ENCODE data around the gene TAF6L.
A peak's percentile ranks its signal among the peaks of the same experiment; 100 is the strongest.
"Not testable (repeated sequence)": the region's sequence is repeated elsewhere in the genome, so short reads cannot be mapped to it uniquely, and the experiment has no call there.

TAF6L gene, protein sequence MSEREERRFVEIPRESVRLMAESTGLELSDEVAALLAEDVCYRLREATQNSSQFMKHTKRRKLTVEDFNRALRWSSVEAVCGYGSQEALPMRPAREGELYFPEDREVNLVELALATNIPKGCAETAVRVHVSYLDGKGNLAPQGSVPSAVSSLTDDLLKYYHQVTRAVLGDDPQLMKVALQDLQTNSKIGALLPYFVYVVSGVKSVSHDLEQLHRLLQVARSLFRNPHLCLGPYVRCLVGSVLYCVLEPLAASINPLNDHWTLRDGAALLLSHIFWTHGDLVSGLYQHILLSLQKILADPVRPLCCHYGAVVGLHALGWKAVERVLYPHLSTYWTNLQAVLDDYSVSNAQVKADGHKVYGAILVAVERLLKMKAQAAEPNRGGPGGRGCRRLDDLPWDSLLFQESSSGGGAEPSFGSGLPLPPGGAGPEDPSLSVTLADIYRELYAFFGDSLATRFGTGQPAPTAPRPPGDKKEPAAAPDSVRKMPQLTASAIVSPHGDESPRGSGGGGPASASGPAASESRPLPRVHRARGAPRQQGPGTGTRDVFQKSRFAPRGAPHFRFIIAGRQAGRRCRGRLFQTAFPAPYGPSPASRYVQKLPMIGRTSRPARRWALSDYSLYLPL

DNA sequence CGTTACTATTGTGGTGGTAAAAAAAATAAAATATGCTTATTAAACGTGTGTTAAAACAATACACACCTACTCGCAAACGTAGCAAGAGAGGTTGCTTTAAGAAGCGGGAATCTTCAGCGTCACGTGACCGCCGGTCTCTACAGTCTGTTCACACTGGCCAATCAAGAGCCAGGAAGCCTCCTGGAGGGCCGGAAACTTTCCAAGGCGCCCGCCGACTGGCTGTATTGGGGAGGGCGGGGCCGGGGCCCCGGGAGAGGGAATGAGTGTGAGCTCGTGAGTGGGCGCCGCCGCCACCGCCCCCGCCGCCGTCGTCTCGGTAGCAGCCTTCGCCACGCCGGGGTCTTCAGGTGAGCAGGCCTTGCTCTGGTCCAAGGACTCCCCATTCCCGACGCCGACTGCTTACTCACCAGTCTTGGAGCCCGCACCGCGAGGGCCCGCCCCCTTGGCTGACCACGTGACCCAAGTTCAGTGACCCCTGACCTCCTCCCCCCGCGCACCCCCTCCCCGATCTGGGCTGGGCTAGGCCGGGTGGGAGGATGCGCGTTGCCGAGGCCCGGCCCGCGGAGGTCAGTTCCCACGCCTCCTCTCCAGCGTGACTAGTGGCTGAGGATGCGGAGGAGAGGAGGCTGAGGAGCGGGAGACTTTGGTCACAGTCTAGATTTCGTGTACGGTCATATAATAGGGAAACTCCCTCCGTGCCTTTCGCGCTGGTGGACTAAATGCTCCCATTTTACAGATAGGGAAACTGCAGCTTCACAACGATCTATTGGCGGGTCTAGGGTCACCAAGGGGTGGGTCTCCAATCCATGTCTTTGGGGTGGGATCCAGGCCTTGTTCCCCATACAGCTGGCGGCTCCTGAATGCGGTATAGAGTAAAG, at the start of gene TAF6L:
TSS of gene TAF6L (plus strand) at position 253 of the 878 bp plus-strand sequence. CDS start 4,388 bp downstream, outside the sequence.
- peak; percentile 92 to 100 (median 98) for DNase-seq

DNA sequence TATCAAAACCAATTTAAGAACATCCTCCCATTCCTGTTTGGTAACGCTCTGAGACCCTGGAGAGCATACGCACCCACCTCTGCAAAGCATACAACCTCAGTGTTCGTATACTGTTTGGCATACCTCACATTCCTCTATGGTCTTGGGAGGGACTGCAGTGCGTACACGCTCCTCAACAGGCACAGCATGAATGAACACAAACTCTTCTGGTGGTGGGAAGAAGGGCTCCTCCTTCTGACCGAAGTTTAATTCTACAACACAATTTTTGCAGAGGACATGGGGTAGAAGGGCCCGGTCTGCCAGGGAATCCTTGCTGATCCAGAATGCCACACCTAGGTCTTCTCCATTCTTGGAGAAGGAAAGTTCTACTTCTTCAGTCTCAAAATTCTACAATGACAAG, 49.2 kb upstream of the TAF6L start:
- no peak for DNase-seq

DNA sequence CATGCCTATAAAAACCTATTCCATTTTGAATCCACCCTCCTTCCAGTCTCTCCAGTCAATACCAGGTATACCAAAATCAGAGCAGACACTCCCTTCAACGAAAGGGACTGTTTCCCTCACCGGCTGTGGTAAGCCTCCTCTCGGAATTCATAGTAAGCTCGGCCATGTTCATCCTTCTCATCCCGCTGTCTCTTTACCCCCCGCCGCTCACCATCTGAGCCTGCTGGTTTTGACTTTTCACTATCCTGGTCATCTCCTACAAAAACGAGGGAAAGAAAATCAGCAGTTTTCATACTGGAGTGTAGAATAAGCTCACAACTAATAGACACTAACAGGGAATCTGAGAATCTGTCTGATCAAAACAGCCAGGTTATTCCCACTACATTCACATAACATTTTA, 47.0 kb upstream of the TAF6L start:
- DNase-seq = no peak

DNA sequence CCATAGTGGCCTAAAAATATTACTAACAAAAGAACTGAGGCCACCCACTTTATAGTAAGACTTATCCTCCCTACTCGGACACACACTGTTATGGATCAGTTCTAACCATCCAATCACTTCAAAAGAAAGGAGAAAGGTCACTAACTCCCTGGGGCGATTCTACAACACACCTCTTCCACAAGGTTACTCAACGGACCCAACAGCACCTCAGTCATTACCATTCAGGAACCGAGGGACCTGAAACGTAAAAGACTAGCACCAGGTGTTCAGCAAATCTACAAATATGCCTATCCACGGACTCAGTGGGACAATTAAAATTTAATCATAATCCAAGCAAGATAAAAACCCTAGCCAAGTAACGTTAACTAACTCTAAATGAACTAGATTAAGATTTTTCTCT, 45.5 kb upstream of the TAF6L start:
- no peak for DNase-seq

DNA sequence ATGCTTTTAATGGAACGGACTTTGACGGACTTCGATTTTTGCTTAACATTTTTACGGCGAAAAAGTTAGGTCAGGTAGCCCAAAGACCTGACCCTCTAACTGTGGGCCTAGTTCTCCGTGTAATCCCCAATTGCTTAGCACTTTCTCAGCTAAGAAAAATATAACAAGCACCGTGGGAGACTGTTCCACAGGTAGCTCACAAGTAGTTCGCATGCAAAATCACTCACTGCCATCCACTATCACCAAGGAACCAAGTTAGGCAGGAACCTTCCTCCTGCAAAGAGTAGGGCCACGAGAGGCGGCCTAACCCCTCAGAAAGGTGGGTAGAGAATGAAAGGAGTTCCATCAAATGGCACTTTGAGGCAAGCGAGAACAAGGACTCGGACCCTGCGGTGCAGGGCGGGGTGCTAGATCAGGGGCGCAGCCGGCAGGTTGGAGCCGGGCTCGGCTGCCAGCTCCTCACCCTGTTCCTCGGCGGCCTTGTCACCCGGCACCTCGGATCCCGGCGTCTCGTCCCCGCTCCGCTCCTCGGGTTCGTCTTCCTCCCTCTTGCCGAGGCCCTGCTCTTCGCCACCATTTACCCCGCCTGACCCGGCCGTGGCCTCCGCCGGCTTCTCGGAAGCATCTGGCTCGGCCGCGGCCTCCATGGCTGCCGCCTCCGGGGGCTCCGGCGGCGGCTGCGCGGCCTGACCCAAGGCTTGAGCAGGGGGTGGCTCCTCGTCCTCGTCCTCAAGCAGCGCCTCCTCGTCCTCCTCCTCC, 44.9 kb upstream of the TAF6L start:
- DNase-seq = peak in 2 of 51 donors; percentile 36 to 54

DNA sequence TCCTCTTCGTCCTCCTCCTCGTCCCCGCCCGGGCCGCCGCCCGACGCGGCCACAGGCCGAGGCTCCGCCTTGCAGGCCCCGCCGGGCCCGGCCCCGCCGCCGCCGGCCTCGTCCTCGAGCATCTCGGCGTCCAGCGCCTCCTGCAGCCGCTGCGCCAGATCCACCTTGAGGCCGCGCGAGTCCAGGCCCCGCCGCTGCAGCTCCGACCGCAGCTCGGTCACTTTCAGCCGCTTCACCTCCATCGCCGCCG, 44.4 kb upstream of the TAF6L start:
- DNase-seq = peak in 2 of 51 donors; percentile 44 to 51

DNA sequence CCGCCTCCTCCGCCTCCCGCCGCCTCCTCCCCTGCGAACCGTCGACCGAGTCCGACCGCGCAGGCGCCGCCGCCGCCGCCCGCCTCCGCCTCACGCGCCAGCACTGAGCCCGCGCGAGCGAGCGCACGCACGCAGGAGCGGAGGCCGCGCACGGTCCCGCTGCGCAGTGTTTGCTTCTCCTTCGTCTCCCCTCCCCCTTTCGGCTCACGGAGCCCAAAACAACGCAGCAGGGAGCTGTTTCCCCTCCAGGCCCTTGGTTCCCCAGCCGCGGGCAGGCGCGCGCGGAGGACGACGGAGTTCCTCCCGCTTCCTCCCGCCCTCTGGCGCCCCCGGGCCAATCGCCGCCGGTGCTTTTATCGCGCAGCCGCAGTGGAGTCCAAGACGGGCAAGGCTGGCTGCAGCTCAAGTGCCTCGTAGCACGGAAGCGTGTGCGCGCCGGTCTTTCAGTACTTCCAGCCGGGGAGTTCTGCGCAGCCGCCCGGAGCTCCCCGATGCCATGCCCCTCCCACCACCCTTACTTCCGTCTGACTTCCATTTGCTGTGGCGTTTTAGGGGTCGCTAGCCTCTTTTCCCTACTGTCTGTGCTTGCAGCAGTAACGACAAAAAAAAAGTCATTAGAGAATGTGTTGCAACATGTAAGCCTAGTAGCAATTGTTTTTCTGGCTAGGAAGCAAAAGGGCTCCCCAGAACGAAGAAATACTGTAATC, 43.9 kb upstream of the TAF6L start, which contains the start of gene HNRNPUL2:
TSS of gene HNRNPUL2 (minus strand) at position 293 of the 707 bp plus-strand sequence. CDS start 301 bp downstream, outside the sequence.
- peak; percentile 89 to 99 (median 96) for DNase-seq

DNA sequence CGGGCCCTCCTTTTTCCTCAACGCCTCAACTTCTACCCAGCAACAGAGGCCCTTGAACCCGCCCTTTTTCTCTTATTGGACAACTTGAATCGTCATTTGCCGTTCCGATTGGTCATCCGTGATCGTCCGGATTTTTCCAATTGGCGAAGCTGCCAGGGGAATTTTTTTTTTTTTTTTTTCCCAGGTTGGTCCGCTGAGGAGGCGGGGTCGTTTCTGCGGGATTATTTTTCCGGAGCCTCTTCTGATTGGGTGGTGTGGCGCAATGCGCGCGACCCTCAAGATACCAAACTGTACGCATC, 43.4 kb upstream of the TAF6L start:
- peak in 50 of 51 donors; percentile 53 to 99 (median 82) for DNase-seq

DNA sequence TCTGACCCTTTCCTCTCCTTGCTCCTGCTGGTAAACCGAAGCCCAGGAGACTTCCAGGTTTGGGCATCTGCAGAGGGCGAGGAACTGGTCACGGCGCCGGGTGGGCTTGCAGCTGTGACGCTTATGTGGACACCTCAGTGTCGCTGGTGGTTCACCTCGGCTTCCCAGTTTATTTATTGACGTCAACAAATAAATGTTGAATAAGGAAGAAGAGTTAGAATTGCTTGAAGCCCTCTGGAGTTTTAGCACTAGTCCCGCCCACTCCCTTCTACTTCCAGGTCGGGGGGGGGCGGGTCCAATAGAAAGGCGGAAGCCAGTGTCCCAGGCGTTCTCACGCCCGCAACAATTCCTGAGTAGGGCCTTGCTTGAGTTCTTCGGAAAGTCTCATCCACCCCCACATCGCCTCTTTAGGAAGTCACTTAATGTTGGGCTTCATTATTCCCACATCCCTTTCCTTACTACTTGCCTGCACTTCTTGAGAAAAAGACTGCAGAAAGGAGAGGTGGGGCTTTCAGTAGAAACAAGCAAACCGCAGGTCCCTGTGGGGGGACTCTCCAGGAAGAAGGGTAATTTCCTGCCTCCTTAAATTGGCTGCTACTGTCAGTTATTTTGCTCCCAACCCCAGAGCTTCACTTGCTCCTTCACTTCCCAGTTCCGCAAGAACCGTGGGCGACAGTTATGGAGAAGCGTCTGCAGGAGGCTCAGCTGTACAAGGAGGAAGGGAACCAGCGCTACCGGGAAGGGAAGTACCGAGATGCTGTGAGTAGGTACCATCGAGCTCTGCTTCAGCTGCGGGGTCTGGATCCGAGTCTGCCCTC, 42.8 kb upstream of the TAF6L start, which contains the start of gene TTC9C:
TSS of gene TTC9C (plus strand) at position 316 of the 818 bp plus-strand sequence. CDS start at position 679, 363 bp downstream.
- peak; percentile 35 to 93 (median 79) for DNase-seq

DNA sequence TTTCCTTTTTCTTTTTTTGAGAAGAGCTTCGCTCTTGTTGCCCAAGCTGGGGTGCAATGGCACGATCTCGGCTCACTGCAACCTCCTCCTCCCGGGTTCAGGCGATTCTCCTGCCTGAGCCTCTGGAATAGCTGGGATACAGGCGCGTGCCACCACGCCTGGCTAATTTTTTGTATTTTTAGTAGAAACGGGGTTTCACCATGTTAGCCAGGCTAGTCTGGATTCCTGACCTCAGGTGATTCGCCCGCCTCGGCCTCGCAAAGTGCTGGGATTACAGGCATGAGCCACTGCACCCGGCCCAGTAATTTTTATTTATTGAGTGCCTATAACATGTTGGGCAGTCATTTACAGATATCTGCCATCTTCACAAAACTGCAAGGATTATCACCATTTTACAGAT, 41.1 kb upstream of the TAF6L start:
- not testable (repeated sequence) for DNase-seq

DNA sequence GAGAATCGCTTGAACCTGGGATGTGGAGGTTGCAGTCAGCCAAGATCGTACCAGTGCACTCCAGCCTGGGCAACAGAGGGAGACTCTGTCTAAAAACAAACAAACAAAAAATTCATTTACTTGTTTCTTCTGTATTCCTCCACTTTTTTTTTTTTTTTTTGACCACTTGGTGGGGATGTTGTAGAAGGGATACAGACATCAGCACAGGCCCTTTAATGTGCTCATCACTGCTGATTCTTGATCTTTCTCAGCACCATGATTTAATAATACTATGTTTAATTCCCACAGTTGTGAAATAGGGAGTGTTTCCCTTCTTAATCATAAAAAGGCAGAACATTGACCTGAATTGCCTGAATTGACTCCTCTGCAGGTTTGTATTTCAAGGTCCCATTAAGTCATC, 38.4 kb upstream of the TAF6L start:
- no peak for DNase-seq

DNA sequence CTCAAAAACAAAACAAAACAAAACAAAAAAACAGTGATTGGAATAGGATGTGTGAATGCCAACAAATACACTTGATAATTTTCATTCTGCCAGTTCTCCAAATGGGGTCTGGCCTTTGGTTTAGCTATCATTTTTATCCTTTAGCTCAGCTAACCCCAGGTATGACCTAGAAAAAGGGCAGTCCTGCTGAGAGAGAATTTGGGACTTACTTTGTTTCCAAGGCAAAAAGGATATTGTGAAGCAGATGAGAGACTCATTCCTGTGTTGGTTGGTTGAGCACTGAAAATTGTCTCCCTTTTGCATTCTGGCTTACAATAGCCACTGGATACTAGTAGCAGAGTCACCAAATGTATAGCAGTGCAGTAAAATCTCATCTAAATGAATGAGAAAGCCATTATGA, 34.0 kb upstream of the TAF6L start:
- no peak for DNase-seq

DNA sequence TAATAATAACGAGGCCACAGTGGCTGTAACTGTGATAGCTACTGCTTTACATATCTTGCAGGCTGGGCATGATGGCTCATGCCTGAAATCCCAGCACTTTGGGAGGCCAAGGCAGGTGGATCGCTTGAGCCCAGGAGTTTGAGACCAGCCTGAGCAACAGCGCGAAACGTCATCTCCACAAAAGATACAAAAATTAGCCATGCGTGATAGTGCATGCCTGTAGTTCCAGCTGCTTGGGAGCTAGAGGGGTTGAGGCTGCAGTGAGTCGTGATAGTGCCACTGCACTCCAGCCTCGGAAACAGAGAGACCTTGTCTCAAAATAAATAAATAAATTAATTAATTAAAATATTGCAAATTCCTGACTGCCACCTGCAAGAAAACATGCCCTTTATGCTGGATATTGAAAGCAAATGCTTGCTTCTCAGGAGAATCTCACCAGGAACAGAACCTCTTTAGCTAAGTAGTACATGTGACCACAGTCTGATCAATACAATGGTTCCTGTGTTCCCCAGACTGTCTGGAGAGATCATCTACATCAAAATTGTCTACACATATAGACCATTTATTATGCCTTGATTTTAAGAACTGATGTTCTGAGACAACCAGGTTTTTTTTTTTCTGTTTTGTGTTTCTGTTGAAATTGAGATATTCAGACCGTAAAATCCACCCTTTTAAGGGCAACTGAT, 23.6 kb upstream of the TAF6L start:
- DNase-seq = no peak

DNA sequence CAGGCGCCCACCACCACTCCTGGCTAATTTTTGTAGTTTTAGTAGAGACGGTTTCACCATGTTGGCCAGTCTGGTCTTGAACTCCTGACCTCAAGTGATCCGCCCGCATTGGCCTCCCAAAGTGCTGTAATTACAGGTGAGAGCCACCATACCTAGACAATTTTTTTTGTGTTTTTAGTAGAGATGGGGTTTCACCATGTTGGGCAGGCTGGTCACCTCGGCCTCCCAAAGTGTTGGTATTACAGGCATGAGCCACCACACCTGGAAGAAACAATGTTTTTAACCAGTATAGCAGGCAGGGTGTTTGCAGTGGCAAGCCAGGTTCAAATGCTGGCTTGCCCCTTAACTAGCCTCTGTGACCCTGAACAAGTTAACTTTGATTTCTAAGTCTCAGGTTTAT, 21.3 kb upstream of the TAF6L start:
- not testable (repeated sequence) for DNase-seq

DNA sequence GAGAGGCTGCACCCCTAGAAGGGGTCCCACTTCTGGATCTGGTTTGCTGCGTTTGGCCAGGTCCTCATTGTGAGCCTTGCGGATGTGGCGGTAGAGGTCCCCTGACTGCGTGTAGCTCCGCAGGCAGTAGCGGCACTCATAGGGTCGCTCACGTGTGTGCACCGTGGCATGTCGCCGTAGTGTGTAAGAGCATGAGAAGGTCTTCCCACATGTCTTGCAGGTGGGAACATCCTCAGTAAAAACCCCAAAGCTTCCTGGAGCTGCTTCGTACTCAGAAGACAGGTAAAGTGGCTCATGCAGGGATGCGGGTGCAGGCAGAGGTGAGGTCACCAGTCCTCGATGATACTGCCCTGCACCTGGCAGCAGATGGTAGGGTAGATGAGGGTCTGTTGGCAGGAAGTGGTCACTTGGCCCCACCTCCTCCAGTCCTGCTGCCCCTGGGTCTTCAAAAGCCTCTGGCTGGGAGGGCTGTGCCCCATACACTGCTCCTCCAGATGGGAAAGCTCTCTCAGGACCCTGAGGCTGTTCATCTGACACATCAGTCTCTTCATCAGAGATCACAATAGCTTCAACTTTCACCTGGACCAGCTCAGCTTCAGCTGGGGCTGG, 18.9 kb upstream of the TAF6L start:
- DNase-seq = no peak

DNA sequence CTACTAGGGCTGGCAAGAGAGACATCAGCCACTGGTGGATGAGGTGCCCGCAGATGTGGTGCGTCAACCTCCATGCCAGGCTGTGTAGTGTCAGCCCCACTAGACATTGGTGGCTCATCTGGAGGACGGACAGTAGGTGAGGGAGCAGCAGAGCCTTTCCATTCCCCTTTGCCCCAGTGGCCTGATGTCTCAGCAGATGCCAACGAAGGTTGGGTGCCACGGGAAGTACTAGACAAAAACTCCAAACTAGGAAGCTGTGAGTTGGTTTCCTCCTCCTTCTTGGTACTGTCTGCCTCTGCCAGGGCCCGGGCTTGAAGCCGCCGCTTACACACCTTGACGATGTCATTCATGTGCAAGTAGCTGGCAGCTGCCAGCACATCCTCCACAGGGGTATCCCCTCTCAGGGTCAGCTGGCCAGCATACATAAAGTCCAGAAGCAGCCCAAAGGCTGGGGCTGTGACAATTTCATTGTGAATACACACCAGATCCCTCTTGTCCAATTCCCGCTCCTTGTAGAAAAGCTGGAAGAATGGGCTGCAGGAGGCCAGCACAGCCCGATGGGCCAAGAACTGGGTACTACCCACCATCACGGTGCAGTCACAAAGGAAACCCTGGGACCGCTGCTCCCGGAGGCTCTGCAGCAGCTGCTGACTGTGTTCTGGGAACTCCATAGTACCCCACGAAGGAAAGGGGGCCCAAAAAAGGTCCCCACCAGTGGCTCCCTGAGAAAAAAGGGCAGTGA, 18.0 kb upstream of the TAF6L start:
- DNase-seq = peak in 1 of 51 donors; percentile 35

DNA sequence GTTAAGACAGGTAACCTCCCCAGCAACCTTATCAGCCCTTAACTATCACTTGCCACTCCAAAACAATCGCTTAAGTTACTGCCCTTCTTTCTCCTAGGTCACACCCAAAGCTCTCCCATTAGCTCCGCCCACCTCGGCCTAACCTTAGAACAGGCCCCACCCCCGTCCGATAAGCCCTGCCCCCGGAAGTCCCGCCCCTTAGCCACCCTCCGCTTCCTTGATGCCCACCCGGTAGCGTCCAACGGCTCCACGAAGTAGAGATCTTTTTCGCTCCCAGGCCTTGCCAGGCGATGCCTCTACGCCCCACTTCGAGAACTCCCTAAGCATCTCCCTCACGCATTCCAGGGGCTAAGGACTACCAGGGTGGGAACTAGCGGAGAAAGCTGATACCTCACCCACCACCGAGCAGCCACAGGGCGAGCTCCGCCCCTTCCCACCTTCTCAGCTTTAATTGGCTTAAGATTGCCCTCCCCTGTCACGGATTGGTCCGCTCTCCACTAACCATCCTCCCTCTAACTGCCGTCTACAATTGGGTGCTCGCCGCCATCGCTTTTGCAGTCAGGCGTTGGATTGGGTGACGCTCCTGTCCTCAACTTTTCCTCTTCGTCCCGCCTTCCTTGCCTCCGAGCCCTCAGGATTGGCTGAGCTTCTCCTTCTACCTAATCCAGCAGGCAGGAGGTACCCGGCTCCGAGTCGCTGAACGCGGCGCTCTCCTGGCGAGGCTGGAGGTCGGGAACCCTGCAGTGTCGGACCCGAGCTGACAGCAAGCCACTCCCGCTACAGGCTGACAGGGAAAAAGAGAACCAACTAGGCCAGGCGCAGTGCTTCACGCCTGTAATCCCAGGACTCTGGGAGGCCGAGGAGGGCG, 17.2 kb upstream of the TAF6L start, which contains the start of gene ZBTB3:
TSS of gene ZBTB3 (minus strand) at position 425 of the 868 bp plus-strand sequence. CDS start 496 bp downstream, outside the sequence.
- DNase-seq = peak; percentile 79 to 100 (median 98)

All from hypothalamus (tissue), 51 donors.